Omental fat pad (tissue), 4 donors: ENCODE results near the gene PDCD6IP. TPM values are rescaled to one million over a fixed set of nuclear protein-coding genes. Genes with fewer than 3 reads are reported as not detected.

Experiments
- ATAC-seq: fragments of 150-250 bp; one replicate; pipeline ENCODE4 v1.9.1; 2016; ENCODE audit warnings: mild to moderate bottlenecking, moderate library complexity; ENCODE audit not compliant: low FRiP score
- DNase-seq: peaks from one replicate; pipeline ENCODE4 v3.0.0-alpha.2; 2019; ENCODE audit warnings: low spot score
- total RNA-seq, 4 donors: library from RNA; depleted of rRNA; stranded (reverse); fragments of >200 nt; gene quantifications; one replicate each; pipeline ENCODE4 v1.1.0, GENCODE V29; 2016
- TF ChIP-seq, protein P1 (sequence below), 3 donors: fragments of 450-650 bp; IDR thresholded peaks; one replicate each; pipeline ENCODE4 v1.5.1; 2016 to 2017; ENCODE audit warnings: antibody characterized with exemption in 3 of 3, mild to moderate bottlenecking in 3 of 3, moderate library complexity in 2 of 3

The PDCD6IP gene
- total RNA-seq, 4 donors from 2014 or later = 115 to 167 (median 163) TPM

GRCh38 chr3:33914212-33914611 is 115.8 kb downstream of the PDCD6IP start:
- ATAC-seq = no peak
- DNase-seq = no peak
- TF ChIP-seq, protein P1, sequence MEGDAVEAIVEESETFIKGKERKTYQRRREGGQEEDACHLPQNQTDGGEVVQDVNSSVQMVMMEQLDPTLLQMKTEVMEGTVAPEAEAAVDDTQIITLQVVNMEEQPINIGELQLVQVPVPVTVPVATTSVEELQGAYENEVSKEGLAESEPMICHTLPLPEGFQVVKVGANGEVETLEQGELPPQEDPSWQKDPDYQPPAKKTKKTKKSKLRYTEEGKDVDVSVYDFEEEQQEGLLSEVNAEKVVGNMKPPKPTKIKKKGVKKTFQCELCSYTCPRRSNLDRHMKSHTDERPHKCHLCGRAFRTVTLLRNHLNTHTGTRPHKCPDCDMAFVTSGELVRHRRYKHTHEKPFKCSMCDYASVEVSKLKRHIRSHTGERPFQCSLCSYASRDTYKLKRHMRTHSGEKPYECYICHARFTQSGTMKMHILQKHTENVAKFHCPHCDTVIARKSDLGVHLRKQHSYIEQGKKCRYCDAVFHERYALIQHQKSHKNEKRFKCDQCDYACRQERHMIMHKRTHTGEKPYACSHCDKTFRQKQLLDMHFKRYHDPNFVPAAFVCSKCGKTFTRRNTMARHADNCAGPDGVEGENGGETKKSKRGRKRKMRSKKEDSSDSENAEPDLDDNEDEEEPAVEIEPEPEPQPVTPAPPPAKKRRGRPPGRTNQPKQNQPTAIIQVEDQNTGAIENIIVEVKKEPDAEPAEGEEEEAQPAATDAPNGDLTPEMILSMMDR (IDR thresholded peaks at IDR 0.05) = no peak

GRCh38 chr3:33914731-33915379 is 116.4 kb downstream of the PDCD6IP start:
- ATAC-seq = no peak
- DNase-seq = no peak
- TF ChIP-seq, protein P1 (IDR thresholded peaks at IDR 0.05) = no peak

GRCh38 chr3:33915796-33916546 is 117.5 kb downstream of the PDCD6IP start:
- ATAC-seq (no peak), DNase-seq (no peak)
- TF ChIP-seq, protein P1 (IDR thresholded peaks at IDR 0.05) = no peak

DNA sequence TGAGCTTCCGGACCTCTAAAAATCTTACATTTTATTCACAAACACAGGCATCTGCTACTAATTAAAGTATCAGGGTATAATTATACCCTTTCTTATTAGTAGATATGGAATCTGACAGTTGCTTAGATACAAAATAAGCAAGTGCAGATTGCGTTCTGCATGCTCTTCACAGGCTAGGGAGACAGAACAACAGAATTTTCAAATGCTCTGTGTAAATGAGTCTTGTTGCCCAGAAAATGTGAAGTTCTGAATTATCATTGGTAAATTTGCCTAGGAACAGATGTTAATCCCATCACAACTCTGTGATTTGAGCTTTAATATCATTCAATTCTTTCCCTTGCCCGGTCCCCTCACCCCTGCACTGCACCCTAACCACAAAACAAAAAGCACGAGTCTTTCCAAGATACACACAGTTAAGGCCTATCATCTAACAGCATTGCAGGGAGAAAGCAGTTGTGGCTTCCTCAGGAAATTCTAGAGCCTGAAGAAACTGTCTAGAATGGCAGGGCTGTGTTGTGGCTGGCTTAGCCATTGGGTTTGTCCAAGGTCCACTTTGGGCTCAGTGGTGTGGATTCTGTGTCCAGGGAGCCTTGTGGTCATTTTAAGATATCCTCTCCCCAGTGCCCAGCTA is 119.8 kb downstream of the PDCD6IP start:
- TF ChIP-seq, protein P1 (IDR thresholded peaks at IDR 0.05) = no peak
- ATAC-seq = no peak
- DNase-seq = no peak

Other genes starting within 250 kb of the PDCD6IP start
- 10 to 100 TPM; 26.1 to 68.7 (median 44.5) TPM for gene CLASP2, start 80.4 kb upstream of the PDCD6IP start, total RNA-seq